ENCODE data around the gene KEL. TPM values are rescaled to one million over a fixed set of nuclear protein-coding genes. Genes with fewer than 3 reads are reported as not detected.

Gene KEL
- total and polyA plus RNA-seq, 2 of the 4 experiments (the other 2 are of a cell fraction), result 0.03 TPM; not detected in 1

DNA sequence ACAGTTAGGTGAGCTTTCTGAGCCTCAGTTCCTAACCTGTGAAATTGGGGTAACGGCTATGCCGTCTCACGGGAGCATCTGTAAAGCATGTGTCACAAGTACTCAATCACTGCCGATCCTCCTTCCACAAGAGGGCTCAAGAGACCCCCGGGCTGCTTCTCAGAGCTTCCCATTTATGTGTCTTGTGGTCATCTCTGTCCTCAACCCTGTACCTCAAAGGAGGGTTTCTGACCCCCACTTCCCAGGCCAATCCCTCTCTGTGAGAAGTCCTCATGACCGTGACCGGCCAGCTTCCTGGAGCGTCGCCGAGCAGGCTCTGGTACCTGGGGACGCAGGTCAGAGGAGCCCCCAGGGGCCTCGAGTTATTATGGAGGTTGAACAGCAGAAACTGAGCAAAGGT is 28.1 kb downstream of the KEL start:
- Histone ChIP-seq H3K23ac (ENCODE audit: low read depth, low read length) (no peak overlapping the region), H3K4ac (ENCODE audit: low read depth, low read length) (no peak overlapping the region), H2BK120ac (ENCODE audit: low read depth, low read length) (no peak overlapping the region), H3K4me1 (ENCODE audit: control insufficient read depth, insufficient read depth, low read length) (no peaks in the 10 kb centered on the region), H3K18ac (ENCODE audit: low read depth, low read length) (no peak overlapping the region), H3K4me3 (ENCODE audit: insufficient read depth, low read depth, low read length) (no peak overlapping the region), H2AFZ (replicated peaks; ENCODE audit: low read length, poor library complexity) (no peak overlapping the region), H3K4me2 (ENCODE audit: low read depth, low read length) (no peak overlapping the region), H3K9me3 (ENCODE audit: control insufficient read depth, insufficient read depth, low read length) (peaks cover 10% of the 10 kb centered on the region; the same call in 1 of the 2 replicates), H2BK5ac (ENCODE audit: low read depth, low read length, poor library complexity, severe bottlenecking) (no peak overlapping the region), H2BK15ac (ENCODE audit: low read depth, low read length) (no peak overlapping the region), H3K79me1 (ENCODE audit: low read depth in 1 of 2, low read length in 2 of 2) (no peaks in the 10 kb centered on the region), H4K8ac (ENCODE audit: low read depth in 2 of 2, low read length in 2 of 2) (no peak overlapping the region), H2AK9ac (replicated peaks; ENCODE audit: low read depth, low read length, poor library complexity) (no peak overlapping the region), H2AK5ac (ENCODE audit: low read depth, low read length) (no peak overlapping the region), H4K20me1 (ENCODE audit: insufficient read depth, low read length) (no peaks in the 10 kb centered on the region), H3K27me3 (ENCODE audit: control insufficient read depth, insufficient read depth, low read length) (no peaks in the 10 kb centered on the region), H3K36me3 (ENCODE audit: control insufficient read depth, insufficient read depth, low read length) (no peaks in the 10 kb centered on the region), H3K9ac (ENCODE audit: low read depth, low read length) (no peak overlapping the region), H3K56ac (ENCODE audit: extremely low read depth, insufficient read depth, low read length) (no peak overlapping the region), H3K27ac (ENCODE audit: insufficient read depth, low read length) (no peak overlapping the region), H4K91ac (ENCODE audit: insufficient read depth, low read depth, low read length) (no peak overlapping the region), H4K5ac (ENCODE audit: low read depth, low read length) (no peak overlapping the region), H3K9me1 (ENCODE audit: insufficient read depth, low read length) (no peaks in the 10 kb centered on the region), H3K14ac (replicated peaks; ENCODE audit: low read depth, low read length) (no peak overlapping the region), H2BK20ac (ENCODE audit: low read depth, low read length) (no peak overlapping the region)
- intact Hi-C loops (cut with micrococcal nuclease), result no loop called here
- ChIA-PET POLR2A (ENCODE audit: unreplicated experiment) (no interaction called here), CTCF (no interaction called here)
- 37% methylated on average over 3 of the region's 12 CpGs; no CpG with 5 or more reads in 1 of the 2 experiments for WGBS, 2 experiments (ENCODE audit: extremely low coverage in 2 of 2, insufficient read length in 1 of 2)
- no peak for DNase-seq
- TF ChIP-seq, protein P1, sequence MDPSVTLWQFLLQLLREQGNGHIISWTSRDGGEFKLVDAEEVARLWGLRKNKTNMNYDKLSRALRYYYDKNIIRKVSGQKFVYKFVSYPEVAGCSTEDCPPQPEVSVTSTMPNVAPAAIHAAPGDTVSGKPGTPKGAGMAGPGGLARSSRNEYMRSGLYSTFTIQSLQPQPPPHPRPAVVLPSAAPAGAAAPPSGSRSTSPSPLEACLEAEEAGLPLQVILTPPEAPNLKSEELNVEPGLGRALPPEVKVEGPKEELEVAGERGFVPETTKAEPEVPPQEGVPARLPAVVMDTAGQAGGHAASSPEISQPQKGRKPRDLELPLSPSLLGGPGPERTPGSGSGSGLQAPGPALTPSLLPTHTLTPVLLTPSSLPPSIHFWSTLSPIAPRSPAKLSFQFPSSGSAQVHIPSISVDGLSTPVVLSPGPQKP (IDR thresholded peaks at IDR 0.05; ENCODE audit: borderline replicate concordance, low read depth, low read length), result no peak
- TF ChIP-seq MAFK (IDR thresholded peaks at IDR 0.05; ENCODE audit: low read depth, low read length), result no peak
- no peak for TF ChIP-seq FOS (IDR thresholded peaks at IDR 0.05; ENCODE audit: low read depth, low read length)
- no peak for TF ChIP-seq MAZ (IDR thresholded peaks at IDR 0.05; ENCODE audit: borderline replicate concordance, low read depth, low read length)
- no peak for TF ChIP-seq RCOR1 (IDR thresholded peaks at IDR 0.05; ENCODE audit: insufficient replicate concordance, low read length)
- no peak for TF ChIP-seq NFE2L2 (IDR thresholded peaks at IDR 0.05; ENCODE audit: low read depth, low read length)
- no peak for TF ChIP-seq BHLHE40 (IDR thresholded peaks at IDR 0.05; ENCODE audit: low read depth, low read length)
- TF ChIP-seq, protein P2, sequence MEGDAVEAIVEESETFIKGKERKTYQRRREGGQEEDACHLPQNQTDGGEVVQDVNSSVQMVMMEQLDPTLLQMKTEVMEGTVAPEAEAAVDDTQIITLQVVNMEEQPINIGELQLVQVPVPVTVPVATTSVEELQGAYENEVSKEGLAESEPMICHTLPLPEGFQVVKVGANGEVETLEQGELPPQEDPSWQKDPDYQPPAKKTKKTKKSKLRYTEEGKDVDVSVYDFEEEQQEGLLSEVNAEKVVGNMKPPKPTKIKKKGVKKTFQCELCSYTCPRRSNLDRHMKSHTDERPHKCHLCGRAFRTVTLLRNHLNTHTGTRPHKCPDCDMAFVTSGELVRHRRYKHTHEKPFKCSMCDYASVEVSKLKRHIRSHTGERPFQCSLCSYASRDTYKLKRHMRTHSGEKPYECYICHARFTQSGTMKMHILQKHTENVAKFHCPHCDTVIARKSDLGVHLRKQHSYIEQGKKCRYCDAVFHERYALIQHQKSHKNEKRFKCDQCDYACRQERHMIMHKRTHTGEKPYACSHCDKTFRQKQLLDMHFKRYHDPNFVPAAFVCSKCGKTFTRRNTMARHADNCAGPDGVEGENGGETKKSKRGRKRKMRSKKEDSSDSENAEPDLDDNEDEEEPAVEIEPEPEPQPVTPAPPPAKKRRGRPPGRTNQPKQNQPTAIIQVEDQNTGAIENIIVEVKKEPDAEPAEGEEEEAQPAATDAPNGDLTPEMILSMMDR (conservative IDR thresholded peaks at IDR 0.05; ENCODE audit: low read depth, low read length), result no peak
- dilution Hi-C loops (cut with HindIII; ENCODE audit: low sequenced_read_pairs, unreplicated experiment), result no loop called here
- ATAC-seq (ENCODE audit: low read depth), result no peak
- BruUV-seq (replicated peaks), result no TSS peak
- in situ Hi-C loops (cut with MboI; ENCODE audit: low sequenced_read_pairs), result no loop called here
